Endothelial cell of umbilical vein (primary cell): ENCODE data around the gene MAP1LC3B2. TPM values are rescaled to one million over a fixed set of nuclear protein-coding genes. Genes with fewer than 3 reads are reported as not detected.

Experiments used
- BruUV-seq: library from RNA; stranded (reverse); fragments of 400-500 nt; replicated peaks from 2 replicates; lab custom pipeline; 2021; lab: Mats Ljungman, UMichigan
- CTCF ChIA-PET: fragments of 300-600, 350-600 bp; sonication (Branson Sonifier 250); formaldehyde crosslinking; loops from one replicate; lab custom pipeline; 2021; ENCODE audit warnings: antibody characterized with exemption, inconsistent platforms; lab: Charles Lee
- POLR2A ChIA-PET: fragments of 300-600, 350-600 bp; sonication (Branson Sonifier 250); formaldehyde crosslinking; loops from one replicate; lab custom pipeline; 2021; ENCODE audit warnings: antibody characterized with exemption, inconsistent platforms; lab: Charles Lee
- DNase-seq: peaks from one replicate; pipeline ENCODE4 v3.0.0-alpha.2; 2011; ENCODE audit warnings: low read depth, low spot score
- FAIRE-seq: peaks from 2 replicates; lab custom pipeline; 2011; peaks lifted over from hg19 to GRCh38; lab: Jason Lieb, UNC
- H2AFZ ChIP-seq: 2 replicates; pipeline ENCODE4 v1.6.0; 2012; ENCODE audit warnings: low read depth, low read length, control low read depth, inconsistent platforms
- H3K27ac ChIP-seq: 2 replicates; pipeline ENCODE4 v1.5.1; 2011; ENCODE audit warnings: low read depth, mild to moderate bottlenecking, control low read depth, low read length, moderate library complexity; ENCODE audit not compliant: insufficient read depth
- H3K27me3 ChIP-seq, 2 experiments: 2 replicates each; pipeline versions ENCODE4 v1.6.0 to v1.6.1; 2011; ENCODE audit warnings: low read length in 2 of 2, mixed read lengths in 1 of 2; ENCODE audit not compliant: control insufficient read depth in 2 of 2, insufficient read depth in 2 of 2
- H3K36me3 ChIP-seq, 2 experiments: 2 replicates in 1 of 2; 3 replicates in 1 of 2; pipeline ENCODE4 v1.5.1; 2011; ENCODE audit warnings: low read length in 2 of 2, mild to moderate bottlenecking in 1 of 2, moderate library complexity in 1 of 2; ENCODE audit not compliant: control insufficient read depth in 2 of 2, insufficient read depth in 2 of 2; ENCODE audit errors: extremely low read depth in 1 of 2
- H3K4me1 ChIP-seq: 3 replicates; pipeline ENCODE4 v1.5.1; 2011; ENCODE audit warnings: mild to moderate bottlenecking, low read length; ENCODE audit not compliant: control insufficient read depth, insufficient read depth; ENCODE audit errors: extremely low read depth
- H3K4me2 ChIP-seq: 2 replicates; pipeline ENCODE4 v1.6.1; 2011; ENCODE audit warnings: low read length, control low read depth, mixed read lengths; ENCODE audit not compliant: insufficient read depth
- H3K4me3 ChIP-seq, 3 experiments: fragments of 200-600 bp in 1 of 3; sonication (generic), shearing (Covaris generic) in 1 of 3; replicated peaks in 1 of 3; 2 replicates each; pipeline ENCODE4 v1.5.1; 2011 to 2016; ENCODE audit warnings: control low read depth in 3 of 3, low read length in 3 of 3, mild to moderate bottlenecking in 2 of 3, inconsistent platforms in 1 of 3, low read depth in 1 of 3, moderate library complexity in 1 of 3; ENCODE audit not compliant: insufficient read depth in 1 of 3
- H3K79me2 ChIP-seq: 2 replicates; pipeline ENCODE4 v1.6.0; 2012; ENCODE audit warnings: low read length, inconsistent platforms; ENCODE audit not compliant: control insufficient read depth, insufficient read depth
- H3K9ac ChIP-seq: replicated peaks from 2 replicates; pipeline ENCODE3; 2011; ENCODE audit warnings: low read length, control low read depth; ENCODE audit not compliant: insufficient read depth; ENCODE audit errors: extremely low read depth
- H3K9me1 ChIP-seq: replicated peaks from 3 replicates; pipeline ENCODE4 v1.6.0; 2011; ENCODE audit warnings: mild to moderate bottlenecking, low read length; ENCODE audit not compliant: control insufficient read depth, insufficient read depth; ENCODE audit errors: extremely low read depth
- H3K9me3 ChIP-seq: replicated peaks from 2 replicates; pipeline ENCODE4 v1.5.1; 2012; ENCODE audit warnings: low read length, inconsistent platforms; ENCODE audit not compliant: control insufficient read depth, insufficient read depth
- H4K20me1 ChIP-seq: replicated peaks from 2 replicates; pipeline ENCODE3; 2011; ENCODE audit warnings: mild to moderate bottlenecking, low read length; ENCODE audit not compliant: control insufficient read depth, insufficient read depth; ENCODE audit errors: extremely low read depth
- GATA2 ChIP-seq: IDR thresholded peaks from 2 replicates; pipeline ENCODE4 v1.7.0; 2011; ENCODE audit warnings: low read depth, mild to moderate bottlenecking, moderate library complexity, mixed read lengths, low read length; ENCODE audit not compliant: insufficient read length, insufficient read depth
- JUN ChIP-seq: IDR thresholded peaks from 2 replicates; pipeline ENCODE4 v1.6.1; 2011; ENCODE audit warnings: borderline replicate concordance, low read depth; ENCODE audit not compliant: insufficient read length, insufficient read depth
- POLR2A ChIP-seq: IDR thresholded peaks from 2 replicates; pipeline ENCODE4 v1.6.1; 2012; ENCODE audit warnings: low read depth, mild to moderate bottlenecking, control low read depth, low read length
- POLR2AphosphoS5 ChIP-seq: IDR thresholded peaks from 2 replicates; pipeline ENCODE4 v1.6.1; 2012; ENCODE audit warnings: low read depth, mild to moderate bottlenecking, control low read depth, low read length, moderate library complexity; ENCODE audit not compliant: insufficient read depth
- dilution Hi-C: fragments of 300-500 bp; cut with MboI; formaldehyde crosslinking; loops from one replicate; pipeline ENCODE4 v1.15.0; 2019; ENCODE audit warnings: low sequenced_read_pairs; ENCODE audit not compliant: extremely low pct_ligation_motif_present
- intact Hi-C: fragments of 100-400 bp; cut with micrococcal nuclease; formaldehyde crosslinking; loops from one replicate; pipeline ENCODE4 v1.10.0; 2022
- polyA plus RNA-seq, 4 experiments: library from polyadenylated mRNA; depleted of rRNA in 3 of 4; stranded (reverse) in 3 of 4; unstranded in 1 of 4; fragments of >200 nt; gene quantifications; 2 replicates each; pipeline versions ENCODE4 v1.2.1 to v1.2.3, GENCODE V29; 2011 to 2012; ENCODE audit warnings: missing spikeins in 1 of 4
- total RNA-seq: library from RNA; stranded (reverse); gene quantifications from 2 replicates; pipeline ENCODE4 v1.2.3, GENCODE V29; 2021
- TF ChIP-seq, protein P1 (sequence below): IDR thresholded peaks from 2 replicates; pipeline ENCODE4 v1.6.1; 2011; ENCODE audit not compliant: insufficient read depth, insufficient read length
- TF ChIP-seq, protein P2 (sequence below), 2 donors: IDR thresholded peaks; 1 replicate in 1 of 2; 2 replicates in 1 of 2; pipeline ENCODE4 v1.5.1; 2011; ENCODE audit warnings: low read length in 2 of 2, mild to moderate bottlenecking in 2 of 2, moderate library complexity in 2 of 2, control low read depth in 1 of 2, inconsistent platforms in 1 of 2, low read depth in 1 of 2; ENCODE audit not compliant: insufficient read depth in 1 of 2; ENCODE audit errors: extremely low read depth in 1 of 2

Gene MAP1LC3B2
- total and polyA plus RNA-seq, 2 donors (not counting 3 experiments of a cell fraction or from before 2014, with no cell fraction given): 0.32 to 4.1 TPM

DNA sequence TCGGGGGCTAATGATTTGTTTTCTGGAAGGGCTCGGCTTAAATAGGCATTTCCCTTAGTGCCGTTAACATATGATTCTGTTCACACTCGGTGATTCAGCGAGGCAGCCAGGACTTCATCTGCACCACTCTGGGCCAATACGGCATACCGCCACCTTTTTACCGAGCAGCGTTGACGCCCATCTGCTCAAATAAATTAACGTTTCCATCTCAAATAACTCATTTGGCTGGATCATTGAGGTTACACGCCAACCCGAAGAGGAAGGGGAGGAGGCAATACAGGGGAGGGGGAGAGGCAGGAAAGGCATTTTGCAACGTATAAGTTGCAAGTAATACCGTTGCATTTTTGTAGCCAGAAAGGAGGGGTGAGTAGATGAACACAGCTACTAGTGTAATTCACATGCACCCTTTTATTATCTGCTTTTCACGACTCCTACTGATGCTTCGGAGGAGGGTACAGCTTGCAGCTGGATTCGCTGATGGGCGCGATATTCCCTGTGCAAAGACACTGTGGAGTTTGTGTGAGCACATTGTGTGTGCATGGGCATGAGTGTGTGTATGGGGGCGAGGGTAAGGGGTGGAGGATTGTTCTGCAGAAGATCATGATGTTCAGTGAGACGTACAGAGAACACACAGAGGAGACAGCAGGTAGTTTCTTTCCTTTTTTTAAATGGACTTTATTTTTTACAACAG is 45.9 kb downstream of the MAP1LC3B2 start:
- no peaks in the 10 kb centered on the region for H3K9me3 ChIP-seq
- ChIA-PET CTCF (no interaction called here), POLR2A (no interaction called here)
- no peak overlapping the region for H3K9ac ChIP-seq
- H3K4me3 ChIP-seq: no peak overlapping the region
- no peak overlapping the region for H3K27ac ChIP-seq
- H3K36me3 ChIP-seq: no peaks in the 10 kb centered on the region
- H3K4me1 ChIP-seq: peaks cover 4% of the 10 kb centered on the region
- no peak for FAIRE-seq
- no peaks in the 10 kb centered on the region for H3K79me2 ChIP-seq
- dilution Hi-C loops (no loop called here), intact Hi-C loops (loop anchor here (5.0 kb wide), 1 partner anchor 102 kb away; no protein-coding TSS in a partner anchor)
- no peaks in the 10 kb centered on the region for H4K20me1 ChIP-seq
- no peak for DNase-seq
- BruUV-seq: no TSS peak
- H3K27me3 ChIP-seq: peaks cover 0 to 2% of the 10 kb centered on the region in 2 experiments
- TF ChIP-seq, protein P1, sequence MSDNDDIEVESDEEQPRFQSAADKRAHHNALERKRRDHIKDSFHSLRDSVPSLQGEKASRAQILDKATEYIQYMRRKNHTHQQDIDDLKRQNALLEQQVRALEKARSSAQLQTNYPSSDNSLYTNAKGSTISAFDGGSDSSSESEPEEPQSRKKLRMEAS: no peak
- TF ChIP-seq JUN: no peak
- no peak overlapping the region for H3K4me2 ChIP-seq
- no peak overlapping the region for H2AFZ ChIP-seq
- no peaks in the 10 kb centered on the region for H3K9me1 ChIP-seq

DNA sequence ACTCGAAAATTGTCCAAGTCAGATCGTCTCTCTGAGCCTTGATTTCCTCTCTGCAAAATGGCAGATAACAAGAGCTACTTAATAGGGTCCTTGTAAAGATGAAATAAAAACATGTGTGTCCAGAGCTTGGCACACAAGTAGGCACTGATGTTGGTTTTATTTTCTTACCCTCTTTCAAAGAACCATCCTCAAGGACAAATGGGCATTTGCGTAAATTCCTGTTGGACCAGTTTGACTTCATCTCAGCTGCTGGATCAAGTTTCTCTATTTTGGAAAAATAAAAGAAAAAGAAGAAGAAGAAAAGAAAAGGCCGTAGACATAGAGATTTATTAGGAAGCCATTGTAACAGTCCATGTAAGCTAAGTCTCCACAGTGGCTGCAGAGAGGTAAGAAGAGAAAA is 47.2 kb downstream of the MAP1LC3B2 start:
- ChIA-PET POLR2A (no interaction called here), CTCF (no interaction called here)
- TF ChIP-seq POLR2A: no peak
- TF ChIP-seq JUN: no peak
- TF ChIP-seq GATA2: no peak
- no peak for TF ChIP-seq POLR2AphosphoS5
- TF ChIP-seq, protein P2, sequence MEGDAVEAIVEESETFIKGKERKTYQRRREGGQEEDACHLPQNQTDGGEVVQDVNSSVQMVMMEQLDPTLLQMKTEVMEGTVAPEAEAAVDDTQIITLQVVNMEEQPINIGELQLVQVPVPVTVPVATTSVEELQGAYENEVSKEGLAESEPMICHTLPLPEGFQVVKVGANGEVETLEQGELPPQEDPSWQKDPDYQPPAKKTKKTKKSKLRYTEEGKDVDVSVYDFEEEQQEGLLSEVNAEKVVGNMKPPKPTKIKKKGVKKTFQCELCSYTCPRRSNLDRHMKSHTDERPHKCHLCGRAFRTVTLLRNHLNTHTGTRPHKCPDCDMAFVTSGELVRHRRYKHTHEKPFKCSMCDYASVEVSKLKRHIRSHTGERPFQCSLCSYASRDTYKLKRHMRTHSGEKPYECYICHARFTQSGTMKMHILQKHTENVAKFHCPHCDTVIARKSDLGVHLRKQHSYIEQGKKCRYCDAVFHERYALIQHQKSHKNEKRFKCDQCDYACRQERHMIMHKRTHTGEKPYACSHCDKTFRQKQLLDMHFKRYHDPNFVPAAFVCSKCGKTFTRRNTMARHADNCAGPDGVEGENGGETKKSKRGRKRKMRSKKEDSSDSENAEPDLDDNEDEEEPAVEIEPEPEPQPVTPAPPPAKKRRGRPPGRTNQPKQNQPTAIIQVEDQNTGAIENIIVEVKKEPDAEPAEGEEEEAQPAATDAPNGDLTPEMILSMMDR (IDR thresholded peaks at IDR 0.05; ENCODE audit: extremely low read depth in 1 of 2, insufficient read depth in 1 of 2, low read depth in 1 of 2, low read length in 2 of 2): no peak
- no peak overlapping the region for H2AFZ ChIP-seq
- no peak overlapping the region for H3K4me2 ChIP-seq
- H3K4me3 ChIP-seq: no peak overlapping the region
- no peaks in the 10 kb centered on the region for H3K79me2 ChIP-seq
- no peak for DNase-seq
- no peak for FAIRE-seq
- BruUV-seq: no TSS peak
- no peaks in the 10 kb centered on the region for H3K9me1 ChIP-seq
- H3K9me3 ChIP-seq: no peaks in the 10 kb centered on the region
- no peaks in the 10 kb centered on the region for H3K36me3 ChIP-seq
- peaks cover 5% of the 10 kb centered on the region for H3K4me1 ChIP-seq
- peaks cover 0 to 2% of the 10 kb centered on the region in 2 experiments for H3K27me3 ChIP-seq
- dilution Hi-C loops: no loop called here
- H3K9ac ChIP-seq: no peak overlapping the region
- intact Hi-C loops: no loop called here
- H4K20me1 ChIP-seq: no peaks in the 10 kb centered on the region
- no peak overlapping the region for H3K27ac ChIP-seq
